HG03095 (cell line): ENCODE measurements around the gene FBXL16.
A peak's percentile ranks its signal among the peaks of the same experiment; 100 is the strongest.

Experiments used
- ATAC-seq: cut with Tn5 transposase; IDR thresholded peaks from one replicate; pipeline ENCODE4 v1.9.1; 2021; ENCODE audit warnings: moderate library complexity; ENCODE audit not compliant: unreplicated experiment

The FBXL16 gene

GRCh38 chr16:666572-666971 is 39.0 kb downstream of the FBXL16 start:
- ATAC-seq, result no peak

DNA sequence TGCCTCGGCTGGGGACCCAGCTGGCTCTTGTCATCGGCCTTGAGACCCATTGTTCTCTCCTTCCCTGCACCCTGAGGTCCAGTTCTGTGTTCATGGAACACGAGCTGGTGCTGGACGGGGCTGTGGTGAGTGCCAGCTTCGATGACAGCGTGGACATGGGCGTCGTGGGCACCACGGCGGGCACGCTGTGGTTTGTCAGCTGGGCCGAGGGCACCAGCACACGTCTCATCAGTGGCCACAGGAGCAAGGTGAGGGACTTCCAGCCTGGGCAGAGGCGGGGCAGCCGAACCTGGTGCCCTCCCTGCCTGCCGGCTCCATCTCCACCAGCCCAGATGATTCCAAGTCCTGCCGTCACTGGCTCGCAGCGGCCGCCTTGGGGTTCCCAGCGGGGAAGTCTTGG is 43.0 kb downstream of the FBXL16 start:
- ATAC-seq, result no peak

DNA sequence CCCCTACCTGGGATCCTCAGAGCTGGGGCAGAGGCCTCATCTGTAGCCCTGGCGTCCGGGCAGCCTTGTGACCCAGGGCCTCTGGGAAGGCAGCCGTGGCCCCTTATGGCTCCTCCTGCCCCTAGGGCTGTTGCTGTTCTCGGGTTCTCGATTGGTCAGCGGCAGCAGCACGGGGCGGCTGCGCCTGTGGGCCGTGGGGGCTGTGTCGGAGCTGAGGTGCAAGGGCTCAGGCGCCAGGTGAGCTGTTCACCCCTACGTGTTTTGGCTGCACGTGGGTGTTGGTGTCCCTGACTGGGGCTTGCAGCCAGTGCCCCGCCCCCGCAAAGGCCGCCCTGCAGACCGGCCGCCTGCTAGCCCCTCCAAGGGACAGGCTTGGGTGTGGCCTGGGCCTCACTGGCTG is 43.5 kb downstream of the FBXL16 start:
- ATAC-seq, result no peak

- ATAC-seq, result no peak
Measured at GRCh38 chr16:661184-661821, 44.3 kb downstream of the FBXL16 start.

- ATAC-seq, result no peak
Measured at GRCh38 chr16:660459-661183, 45.0 kb downstream of the FBXL16 start.

DNA sequence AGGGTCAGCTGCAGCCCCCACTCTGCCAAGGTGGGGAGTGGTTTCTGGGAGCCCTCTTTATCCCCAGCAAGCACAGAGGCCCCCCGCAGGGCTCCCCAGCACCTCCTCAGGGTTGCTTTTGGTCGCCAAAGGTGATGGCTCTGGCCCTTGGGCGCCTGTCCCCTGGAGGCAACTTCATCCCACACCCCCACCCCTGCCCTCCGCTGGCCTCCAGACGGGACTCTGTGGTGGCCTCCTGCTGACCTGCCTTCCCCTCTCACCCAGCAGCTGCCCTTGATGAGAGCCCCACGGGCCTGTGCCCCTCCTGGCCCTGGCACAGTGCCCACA is 45.5 kb downstream of the FBXL16 start:
- no peak for ATAC-seq

DNA sequence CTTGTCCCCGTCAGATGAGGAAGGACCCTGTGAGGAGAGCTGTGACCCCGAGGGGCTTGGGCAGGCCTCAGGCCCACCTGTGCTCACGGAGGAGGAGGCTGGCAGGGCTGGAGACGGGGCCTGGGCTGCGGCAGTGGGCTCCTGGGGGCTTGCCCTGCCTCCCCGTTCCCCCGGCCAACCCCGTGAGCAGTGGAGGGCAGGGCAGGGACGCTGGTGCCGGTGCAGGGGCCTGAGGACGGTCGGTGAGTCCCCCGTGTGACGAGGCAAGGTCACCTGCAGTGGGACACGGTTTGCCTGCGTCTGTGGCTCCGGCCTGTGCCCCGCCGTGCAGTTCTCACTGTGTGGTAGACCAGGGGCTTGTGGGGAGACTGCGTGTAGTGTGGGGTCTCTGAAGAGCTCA is 46.0 kb downstream of the FBXL16 start:
- ATAC-seq, result no peak

DNA sequence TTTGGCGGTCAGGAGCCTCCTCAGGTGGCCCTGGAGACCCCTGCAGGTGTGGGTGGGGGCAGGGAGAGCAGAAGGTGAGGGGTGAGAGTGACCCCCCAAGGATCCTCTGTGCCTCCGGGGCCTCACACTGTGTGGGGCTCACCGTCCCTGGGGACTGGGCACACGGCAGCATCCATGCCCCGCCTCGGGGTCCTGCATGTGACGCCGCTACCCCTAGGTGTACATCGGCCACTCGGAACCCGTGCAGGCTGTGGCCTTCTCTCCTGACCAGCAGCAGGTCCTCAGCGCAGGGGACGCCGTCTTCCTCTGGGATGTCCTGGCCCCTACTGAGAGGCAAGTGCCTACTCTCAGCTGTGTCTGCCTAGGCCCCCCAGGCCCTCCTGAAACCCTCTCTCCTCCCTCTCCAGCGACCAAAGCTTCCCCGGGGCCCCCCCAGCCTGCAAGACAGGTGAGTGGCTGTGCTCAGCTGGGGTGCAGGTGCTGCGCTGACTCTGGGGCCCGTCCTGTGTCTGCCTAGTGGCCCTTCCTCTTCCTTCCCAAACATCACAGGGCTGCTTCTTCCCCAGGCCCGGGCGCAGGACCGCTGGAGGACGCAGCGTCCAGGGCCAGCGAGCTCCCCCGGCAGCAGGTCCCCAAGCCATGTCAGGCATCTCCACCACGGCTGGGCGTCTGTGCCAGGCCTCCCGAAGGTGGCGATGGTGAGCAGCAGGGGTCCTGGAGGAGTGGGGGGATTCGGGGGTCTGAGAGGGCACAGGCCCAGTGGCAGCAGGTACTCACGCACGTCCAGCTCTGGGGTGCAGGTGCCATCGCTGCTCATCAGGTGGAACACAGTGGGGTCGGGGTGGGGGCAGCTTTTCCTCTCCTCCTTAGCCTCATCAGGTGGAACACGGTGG is 46.7 kb downstream of the FBXL16 start:
- no peak for ATAC-seq

GRCh38 chr16:657487-657886 is 48.1 kb downstream of the FBXL16 start:
- no peak for ATAC-seq

DNA sequence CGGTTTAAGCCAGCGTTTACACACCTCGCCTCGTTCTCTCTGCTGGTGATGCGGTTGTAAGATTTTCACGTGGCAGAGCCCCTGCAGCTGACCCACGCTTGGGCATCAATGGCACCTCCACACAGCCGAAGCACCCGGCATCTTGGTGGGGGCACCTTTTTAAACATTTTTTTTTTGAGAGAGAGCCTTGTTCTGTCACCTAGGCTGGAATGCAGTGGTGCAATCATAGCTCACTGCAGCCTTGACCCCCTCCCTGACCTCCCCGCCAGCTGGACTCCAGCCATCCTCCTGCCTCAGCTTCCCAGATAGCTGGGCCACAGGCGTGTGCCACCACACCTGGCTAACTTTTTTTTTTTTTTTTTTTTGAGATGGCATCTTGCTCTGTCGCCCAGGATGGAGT is 51.6 kb downstream of the FBXL16 start:
- ATAC-seq, result no peak

- no peak for ATAC-seq
Measured at GRCh38 chr16:652454-653305, 52.9 kb downstream of the FBXL16 start.

GRCh38 chr16:651844-652243 is 53.8 kb downstream of the FBXL16 start:
- no peak for ATAC-seq

- ATAC-seq, result no peak
Measured at GRCh38 chr16:649631-650030, 56.0 kb downstream of the FBXL16 start.

DNA sequence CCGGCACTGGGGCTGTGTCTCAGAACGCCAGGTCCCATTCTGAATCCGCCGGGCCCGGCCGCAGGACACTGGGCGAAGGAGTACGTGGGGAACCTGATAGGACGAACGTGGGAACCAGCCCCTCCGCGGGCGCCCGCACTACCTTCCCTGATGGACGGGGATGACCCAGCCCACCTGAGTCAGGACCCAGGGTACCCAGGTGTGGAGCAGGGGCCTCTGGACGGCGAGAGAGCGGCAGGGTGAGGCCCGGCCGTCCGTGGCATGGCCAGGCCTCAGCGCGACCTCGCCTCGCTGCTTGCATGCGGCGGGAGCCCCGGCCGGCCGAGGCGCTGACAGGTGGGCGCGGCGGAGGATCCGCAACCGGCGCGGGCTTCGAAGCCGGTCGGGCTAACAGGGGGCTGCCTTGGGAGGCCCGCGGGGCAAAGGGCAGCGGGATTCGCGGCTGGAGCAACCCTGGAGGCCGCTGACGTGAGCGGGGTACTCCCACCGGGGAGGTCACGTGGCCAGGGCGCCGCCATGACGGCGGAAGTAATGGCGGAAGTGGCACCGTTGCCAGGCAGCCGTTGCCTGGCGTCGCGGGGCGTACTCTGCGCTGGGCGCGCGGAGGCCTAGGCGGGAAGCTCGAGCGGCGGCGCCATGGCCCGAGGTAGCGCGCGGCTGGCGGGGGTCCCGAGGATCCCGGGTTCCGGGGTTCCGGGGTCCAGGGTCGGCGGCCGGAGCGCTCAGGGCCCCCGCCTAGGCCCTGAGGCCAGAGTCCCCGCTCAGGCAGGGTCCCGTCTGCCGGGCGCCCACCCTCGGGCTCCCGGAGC is 56.6 kb downstream of the FBXL16 start, which contains the start of gene WDR90:
TSS of gene WDR90 (plus strand) at position 585 of the 809 bp plus-strand sequence. CDS start at position 637, 52 bp downstream.
- peak; percentile 64 for ATAC-seq

GRCh38 chr16:648071-648780 is 57.4 kb downstream of the FBXL16 start:
- no peak for ATAC-seq

DNA sequence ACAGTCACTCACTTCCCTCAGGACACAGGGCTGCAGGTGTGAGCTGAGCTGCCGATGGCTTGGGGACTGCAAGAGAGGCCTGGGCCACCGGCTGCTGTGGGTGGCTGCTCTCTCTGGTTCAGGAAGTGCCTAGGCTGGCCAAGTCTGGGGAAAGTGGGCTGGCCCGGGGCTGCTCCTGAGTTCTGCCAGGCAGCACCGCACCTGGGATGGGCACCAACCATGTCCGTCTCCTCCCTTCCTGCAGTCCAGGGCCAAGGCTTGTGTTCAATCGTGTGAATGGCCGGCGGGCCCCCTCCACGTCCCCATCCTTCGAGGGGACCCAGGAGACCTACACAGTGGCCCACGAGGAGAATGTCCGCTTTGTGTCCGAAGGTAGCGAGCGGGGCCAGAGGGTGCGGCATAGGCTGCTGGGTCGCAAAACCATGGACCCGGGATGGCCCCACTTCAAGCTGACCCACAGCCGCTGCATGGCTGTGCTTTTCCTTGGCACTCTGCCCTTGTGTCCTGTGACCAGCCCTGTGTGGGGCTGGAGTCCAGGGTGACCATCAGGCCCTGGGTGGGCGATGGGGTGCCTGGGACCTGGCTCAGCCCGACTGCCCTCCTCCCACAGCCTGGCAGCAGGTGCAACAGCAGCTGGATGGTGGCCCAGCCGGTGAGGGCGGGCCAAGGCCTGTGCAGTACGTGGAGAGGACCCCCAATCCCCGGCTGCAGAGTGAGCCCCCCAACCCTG is 58.3 kb downstream of the FBXL16 start:
- no peak for ATAC-seq

DNA sequence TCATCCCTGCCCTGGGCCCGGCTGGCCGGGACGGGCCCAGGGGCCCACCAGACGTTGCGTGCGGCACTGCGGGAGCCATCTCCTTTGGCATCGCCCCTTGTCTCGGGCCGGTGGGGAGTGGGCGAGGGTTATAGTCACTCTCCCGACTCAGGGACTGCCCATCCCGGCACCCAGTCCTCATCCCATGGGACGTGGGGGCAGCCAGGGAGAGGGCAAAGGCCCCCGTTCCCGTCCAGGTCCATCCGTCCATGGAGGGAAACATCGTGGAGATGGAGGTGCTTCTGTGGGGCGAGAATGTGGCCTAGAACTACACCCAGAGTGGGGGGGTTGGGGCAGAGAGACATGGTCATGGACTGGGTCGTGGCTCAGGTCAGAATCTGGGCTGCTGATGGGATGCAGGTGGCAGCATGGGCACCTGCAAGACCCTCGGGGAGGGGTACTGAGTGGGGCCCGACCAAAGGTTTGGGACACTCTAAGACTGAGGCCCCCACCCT is 58.9 kb downstream of the FBXL16 start:
- no peak for ATAC-seq

DNA sequence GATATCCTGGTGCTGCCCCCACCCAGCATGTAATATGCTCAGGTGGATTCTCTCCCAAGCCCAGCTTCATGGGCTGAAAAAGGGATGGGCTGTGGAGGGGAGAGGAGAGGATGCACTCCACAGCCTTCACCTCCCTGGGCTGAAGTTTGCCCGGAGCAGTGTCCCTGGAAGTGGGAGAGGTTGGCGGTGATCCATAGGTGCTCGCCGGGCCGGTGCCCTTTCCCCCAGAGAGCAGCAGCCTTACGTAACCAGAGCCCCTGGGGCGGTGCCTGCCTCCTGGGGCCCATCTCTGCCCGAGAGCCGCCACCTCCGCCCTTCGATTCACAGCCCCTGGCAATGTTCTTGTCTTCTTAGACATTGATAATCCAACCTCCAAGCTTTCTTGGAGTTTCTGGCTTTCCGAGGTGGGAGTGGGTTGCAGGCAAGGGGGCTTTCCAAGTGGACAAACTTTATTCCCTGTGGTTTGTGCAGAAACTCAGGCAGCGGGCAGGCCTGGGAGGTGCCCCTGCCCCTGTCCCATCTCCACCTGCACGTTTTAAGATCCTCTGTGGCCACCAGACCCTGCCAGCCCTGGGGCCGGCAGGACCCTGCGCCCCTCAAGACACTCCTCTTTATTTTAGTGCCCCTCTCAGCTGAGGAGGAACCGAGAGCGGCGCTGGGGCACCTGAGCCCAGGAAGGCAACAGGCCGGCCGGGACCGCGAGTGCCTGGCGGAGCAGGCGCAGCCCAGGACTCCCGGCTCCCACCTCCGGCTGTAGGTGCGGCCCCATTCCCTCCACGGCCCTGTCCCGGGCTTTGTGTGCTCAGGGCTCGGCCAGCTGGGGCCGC is 59.5 kb downstream of the FBXL16 start:
- ATAC-seq, result no peak
